ENCODE measurements around the gene AKT2. TPM values are rescaled to one million over a fixed set of nuclear protein-coding genes. Genes with fewer than 3 reads are reported as not detected.

AKT2 gene
- total and polyA plus RNA-seq, 7 donors, result 28.0 to 107 (median 74.4) TPM

- no peak for TF ChIP-seq POLR2AphosphoS5 (IDR thresholded peaks at IDR 0.05)
- TF ChIP-seq CTCF (IDR thresholded peaks at IDR 0.05), result no peak
- no peak for TF ChIP-seq EP300 (IDR thresholded peaks at IDR 0.05)
- no peak for TF ChIP-seq POLR2A (IDR thresholded peaks at IDR 0.05)
- intact Hi-C loops (cut with DNase I), result no loop called here
- Histone ChIP-seq H3K27me3 (no peaks in the 10 kb centered on the region), H3K4me3 (no peak overlapping the region), H3K36me3 (no peaks in the 10 kb centered on the region), H3K27ac (no peak overlapping the region), H3K4me1 (peaks cover 0 to 50% (median 41%) of the 10 kb centered on the region in 4 donors), H3K9me3 (no peaks in the 10 kb centered on the region)
- DNase-seq, result no peak
- WGBS, 2 donors, result 95 to 96% methylated on average over 14 of the region's 14 CpGs
Measured at GRCh38 chr19:40272261-40272660, 12.9 kb downstream of the AKT2 start.

- TF ChIP-seq CTCF (IDR thresholded peaks at IDR 0.05) (no peak), EP300 (IDR thresholded peaks at IDR 0.05) (no peak), POLR2A (IDR thresholded peaks at IDR 0.05) (no peak), POLR2AphosphoS5 (IDR thresholded peaks at IDR 0.05) (no peak)
- no peaks in the 10 kb centered on the region for H3K36me3 ChIP-seq
- no peak overlapping the region for H3K27ac ChIP-seq
- H3K27me3 ChIP-seq, result no peaks in the 10 kb centered on the region
- WGBS, 2 donors, result 90 to 91% methylated on average over 4 of the region's 4 CpGs
- no peak for DNase-seq
- H3K4me3 ChIP-seq, result no peak overlapping the region
- H3K9me3 ChIP-seq, result no peaks in the 10 kb centered on the region
- peaks cover 0 to 50% (median 41%) of the 10 kb centered on the region in 4 donors for H3K4me1 ChIP-seq
- intact Hi-C loops (cut with DNase I), result no loop called here
Measured at GRCh38 chr19:40271706-40272105, 13.4 kb downstream of the AKT2 start.

- 91 to 93% methylated on average over 12 of the region's 12 CpGs for WGBS, 2 donors
- Histone ChIP-seq H3K27ac (no peak overlapping the region), H3K36me3 (no peaks in the 10 kb centered on the region), H3K4me1 (peaks cover 0 to 56% (median 47%) of the 10 kb centered on the region in 4 donors), H3K4me3 (no peak overlapping the region), H3K9me3 (no peaks in the 10 kb centered on the region), H3K27me3 (no peaks in the 10 kb centered on the region)
- DNase-seq, result no peak
- no peak for TF ChIP-seq CTCF (IDR thresholded peaks at IDR 0.05)
- no peak for TF ChIP-seq POLR2AphosphoS5 (IDR thresholded peaks at IDR 0.05)
- TF ChIP-seq EP300 (IDR thresholded peaks at IDR 0.05), result no peak
- TF ChIP-seq POLR2A (IDR thresholded peaks at IDR 0.05), result no peak
- intact Hi-C loops (cut with DNase I), result no loop called here
Measured at GRCh38 chr19:40270362-40271089, 14.6 kb downstream of the AKT2 start.

GRCh38 chr19:40269216-40269940, 15.8 kb downstream of the AKT2 start:
- intact Hi-C loops (cut with DNase I), result no loop called here
- H3K9me3 ChIP-seq, result no peaks in the 10 kb centered on the region
- TF ChIP-seq CTCF (IDR thresholded peaks at IDR 0.05) (no peak), POLR2A (IDR thresholded peaks at IDR 0.05) (no peak)
- DNase-seq, result no peak
- H3K4me3 ChIP-seq, result no peak overlapping the region
- WGBS, 2 donors, result 89 to 90% methylated on average over 11 of the region's 11 CpGs
- no peaks in the 10 kb centered on the region for H3K27me3 ChIP-seq
- peak overlapping the region in 1 of 4 donors; percentile 54 for H3K27ac ChIP-seq
- H3K4me1 ChIP-seq, result peaks cover 0 to 45% (median 36%) of the 10 kb centered on the region in 4 donors
- H3K36me3 ChIP-seq, result peaks cover 0 to 10% (median 3%) of the 10 kb centered on the region in 4 donors
